NCI-H524 (cell line): ENCODE measurements around the gene NGEF.

Source experiments
- DNase-seq, 2 experiments: peaks; one replicate each; lab custom pipeline; 2025; lab: John Stamatoyannopoulos, UW

The NGEF gene

DNA sequence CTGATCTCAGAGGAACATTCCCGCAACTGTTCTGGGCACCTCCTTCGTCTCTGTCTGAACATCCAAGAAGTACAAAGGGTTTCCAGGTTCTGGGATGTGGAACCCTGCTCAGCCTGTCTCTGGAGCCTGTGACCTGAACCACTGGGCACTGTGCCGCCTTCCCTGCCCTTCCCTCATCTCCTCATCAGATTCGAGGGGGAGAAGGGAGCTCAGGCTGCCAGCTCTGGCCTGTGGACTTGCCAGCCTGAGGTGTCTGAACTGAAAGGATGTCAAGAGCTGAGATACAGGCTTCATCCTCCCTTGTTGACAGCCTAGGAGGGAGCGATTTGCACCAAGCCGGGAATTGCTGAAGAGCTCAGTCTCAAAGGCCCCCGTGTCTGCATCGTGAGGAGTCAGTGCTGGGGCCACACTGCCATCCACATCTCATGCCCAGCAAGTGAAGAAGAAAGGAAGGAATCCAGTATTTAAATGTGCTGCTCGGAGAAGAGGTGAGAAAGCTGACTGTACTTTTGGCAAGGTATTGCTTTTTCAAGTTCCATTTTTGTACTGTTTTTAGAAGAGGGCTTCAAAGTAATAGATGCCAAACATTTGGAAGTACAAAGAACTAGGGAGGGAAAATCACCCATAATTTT lies 32.0 kb upstream of the NGEF start:
- DNase-seq: no peak

DNA sequence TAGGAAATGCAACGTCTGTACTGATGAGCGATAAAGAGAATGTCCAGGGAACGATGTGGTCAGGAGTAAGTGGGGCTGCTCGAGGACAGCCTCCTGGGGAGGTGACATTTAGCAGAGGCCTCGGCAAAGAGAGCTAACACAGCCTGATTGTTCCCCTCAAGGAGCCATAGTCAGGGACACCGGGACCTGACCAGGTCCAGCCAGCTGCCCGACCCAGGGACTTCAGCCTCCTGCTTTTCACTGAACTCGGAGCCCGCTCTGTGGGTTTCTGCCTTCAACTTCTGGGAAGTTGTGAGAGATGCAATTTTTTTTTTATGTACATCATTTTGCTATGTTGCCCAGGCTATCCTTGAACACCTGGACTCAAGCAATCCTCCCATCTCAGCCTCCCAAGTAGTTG lies 29.5 kb upstream of the NGEF start:
- DNase-seq: no peak

DNA sequence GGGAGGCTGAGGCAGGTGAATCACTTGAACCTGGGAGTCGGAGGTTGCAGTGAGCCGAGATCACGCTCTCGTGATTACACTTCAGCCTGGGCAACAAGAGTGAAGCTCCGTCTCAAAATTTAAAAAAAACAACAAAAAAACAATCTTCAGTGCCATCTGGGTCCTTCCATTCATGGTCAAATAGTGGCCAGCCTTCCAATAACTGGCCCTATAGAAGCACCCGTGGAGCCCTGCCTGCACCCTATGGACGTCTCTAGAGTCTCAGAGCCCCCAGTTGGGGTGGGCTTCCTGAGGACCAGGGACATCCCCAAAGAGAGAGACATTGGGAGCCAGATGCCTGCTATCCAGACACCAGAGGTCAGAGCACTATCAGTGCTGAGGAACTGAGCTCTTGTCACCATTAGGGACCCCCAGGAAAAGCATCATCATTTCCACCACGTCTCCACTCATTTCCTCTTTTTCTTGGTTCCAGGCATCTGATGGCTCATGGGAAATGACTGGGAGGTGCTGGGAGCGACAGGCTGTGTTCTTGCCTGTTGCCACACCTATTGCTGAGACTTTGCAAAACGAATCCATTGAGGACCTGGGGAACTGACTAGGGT lies 28.8 kb upstream of the NGEF start:
- DNase-seq: no peak

DNA sequence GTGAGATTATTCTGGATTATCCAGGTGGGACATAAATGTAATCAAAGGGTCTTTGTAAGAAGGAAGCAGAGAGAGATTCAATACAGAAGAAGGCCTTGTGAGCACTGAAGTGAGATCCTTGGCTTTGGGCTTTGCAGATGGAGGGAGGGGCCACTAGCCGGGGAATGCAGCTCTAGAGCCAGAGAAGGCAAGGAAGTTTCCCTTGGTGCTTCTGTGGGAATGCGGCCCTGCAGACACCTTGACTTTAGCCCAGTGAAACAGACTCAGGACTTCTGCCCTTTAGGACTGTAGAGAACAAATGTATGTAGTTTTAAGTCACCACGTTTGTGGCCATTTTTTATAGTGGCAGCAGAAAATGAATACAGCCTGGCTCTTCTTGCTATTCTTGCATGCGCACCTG lies 27.5 kb upstream of the NGEF start:
- no peak for DNase-seq

DNA sequence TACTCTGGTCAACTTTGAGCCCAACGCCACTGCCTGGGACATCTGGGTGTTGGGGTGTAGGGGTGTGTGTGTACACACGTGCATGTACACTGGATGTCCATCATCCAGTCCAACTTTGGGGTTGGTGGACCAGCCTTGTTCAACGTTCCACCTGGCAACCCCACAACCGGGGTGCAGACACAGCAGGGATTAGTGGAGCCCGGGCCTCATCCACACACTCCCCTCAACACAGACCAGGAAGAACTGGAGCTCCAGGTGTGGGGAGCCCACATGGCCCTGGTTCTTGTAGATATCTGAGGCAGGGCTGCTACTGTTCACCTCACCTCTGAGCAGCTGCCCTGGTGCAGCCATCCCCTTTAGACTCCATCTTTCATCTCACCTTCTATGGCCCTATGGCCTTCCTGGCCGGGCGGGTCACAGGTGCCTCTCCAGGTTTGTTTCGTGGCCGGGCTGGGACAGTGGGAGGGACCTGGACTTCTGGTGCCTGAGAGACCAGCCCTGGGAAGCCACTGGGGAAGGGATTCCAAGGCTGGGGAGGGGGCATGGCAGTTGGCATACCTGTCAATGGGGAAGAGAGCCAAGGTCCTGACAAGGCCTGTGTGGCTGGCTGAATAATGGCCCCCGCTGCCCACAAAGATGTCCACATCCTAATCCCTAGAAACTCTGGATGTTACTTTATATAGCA lies 26.9 kb upstream of the NGEF start:
- no peak for DNase-seq

DNA sequence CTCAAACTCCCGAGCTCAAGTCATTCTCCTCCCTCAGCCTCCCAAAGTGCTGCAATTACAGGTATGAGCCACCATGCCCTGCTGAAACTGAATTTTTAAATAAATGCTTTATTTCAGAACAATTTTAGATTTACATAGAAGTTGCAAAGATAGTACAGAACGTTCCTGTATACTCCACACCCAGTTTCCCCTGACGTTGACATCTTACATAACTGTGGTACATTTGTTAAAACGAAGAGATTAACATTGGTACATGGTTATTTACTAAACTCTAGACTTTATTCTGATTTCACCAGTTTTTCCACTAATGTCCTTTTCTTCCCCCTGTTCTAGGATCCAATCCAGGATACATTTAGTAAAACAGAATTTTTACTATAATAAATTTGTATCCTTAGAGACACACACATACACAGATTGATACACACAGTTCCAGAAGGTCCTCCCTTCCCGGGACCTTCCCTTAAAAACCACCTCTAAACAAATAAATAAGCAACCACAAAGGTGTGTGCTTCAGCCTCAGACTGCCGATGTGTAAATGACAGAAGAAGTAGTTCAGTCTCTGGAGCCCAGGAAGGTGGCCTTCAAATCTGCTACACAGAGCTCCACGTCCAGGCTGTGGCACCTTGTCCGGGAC lies 26.3 kb upstream of the NGEF start:
- DNase-seq: no peak

DNA sequence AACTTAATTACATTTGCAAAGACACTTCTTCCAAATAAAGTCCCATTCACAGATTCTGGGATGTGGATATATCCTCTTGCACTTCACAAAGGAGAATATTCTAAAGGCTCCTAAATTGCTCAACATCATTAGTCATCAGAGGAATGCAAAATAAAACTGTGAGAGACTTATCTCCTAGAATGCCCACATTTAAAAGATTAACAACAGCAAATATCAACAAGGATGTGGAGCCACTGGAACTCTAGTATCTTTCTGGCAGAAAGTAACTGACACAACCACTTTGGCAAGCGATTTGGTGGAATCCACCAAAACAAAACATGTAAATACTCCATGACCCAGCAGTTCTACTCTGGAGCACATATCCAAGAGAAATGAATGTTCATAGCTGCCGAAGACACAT lies 24.0 kb upstream of the NGEF start:
- DNase-seq: no peak

DNA sequence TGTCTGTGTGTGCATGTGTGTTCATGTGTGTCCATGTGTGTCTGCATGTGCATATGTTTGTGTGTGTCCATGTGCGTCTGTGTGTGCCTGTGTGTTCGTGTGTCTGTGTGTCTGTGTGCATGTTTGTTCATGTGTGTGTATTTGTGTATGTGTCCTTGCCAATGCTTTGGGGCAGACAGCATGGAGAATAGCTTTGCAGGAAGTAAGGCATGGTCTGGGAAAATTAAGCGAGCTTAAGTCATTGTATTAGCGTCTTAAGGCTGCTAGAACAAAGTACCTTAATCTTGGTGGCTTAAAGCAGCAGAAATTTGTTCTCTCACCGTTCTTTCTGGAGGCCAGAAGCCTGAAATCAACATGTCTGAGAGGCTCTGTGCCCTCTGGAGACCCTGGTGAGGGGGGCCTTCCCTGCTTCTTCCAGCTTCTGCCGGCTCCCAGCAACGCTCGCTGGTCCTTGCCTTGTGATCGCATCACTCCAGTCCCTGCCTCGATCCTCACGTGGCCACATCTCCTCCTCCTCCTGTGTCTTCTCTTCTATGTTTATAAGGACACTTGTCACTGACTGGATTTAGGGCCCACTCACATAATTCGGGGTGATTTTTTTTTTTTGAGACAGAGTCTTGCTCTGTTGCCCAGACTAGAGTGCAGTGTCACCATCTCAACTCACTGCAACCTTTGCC lies 23.2 kb upstream of the NGEF start:
- DNase-seq: no peak

DNA sequence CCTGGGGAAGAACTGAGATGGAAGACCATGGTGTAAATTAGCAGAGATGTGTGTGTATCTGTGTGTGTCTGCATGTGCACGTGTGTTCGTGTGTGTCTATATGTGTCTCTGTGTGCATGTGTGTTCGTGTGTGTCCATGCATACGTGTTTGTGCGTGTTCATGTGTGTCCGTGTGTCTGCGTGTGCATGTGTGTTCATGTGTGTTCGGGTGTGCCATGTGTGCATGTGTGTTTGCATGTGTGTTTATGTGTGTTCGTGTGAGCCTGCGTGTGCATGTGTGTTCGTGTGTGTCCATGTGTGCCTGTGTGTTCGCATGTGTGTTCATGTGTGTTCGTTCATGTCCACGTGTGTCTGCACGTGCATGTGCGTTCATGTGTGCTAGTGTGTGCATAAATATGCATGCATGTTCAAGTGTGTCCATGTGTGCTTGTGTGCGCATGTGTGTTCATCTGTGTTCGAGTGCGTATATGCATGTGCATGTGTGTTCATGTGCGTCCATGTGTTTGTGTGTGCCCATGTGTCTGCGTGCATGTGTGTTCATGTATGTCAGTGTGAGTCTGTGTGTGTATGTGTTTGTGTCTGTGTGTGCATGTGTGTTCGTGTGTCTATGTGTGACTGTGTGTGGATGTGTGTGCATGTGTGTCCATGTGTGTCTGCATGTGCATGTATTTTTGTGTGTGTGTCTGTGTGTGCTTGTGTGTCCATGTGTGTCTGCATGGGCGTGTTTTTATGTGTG lies 22.5 kb upstream of the NGEF start:
- no peak for DNase-seq

DNA sequence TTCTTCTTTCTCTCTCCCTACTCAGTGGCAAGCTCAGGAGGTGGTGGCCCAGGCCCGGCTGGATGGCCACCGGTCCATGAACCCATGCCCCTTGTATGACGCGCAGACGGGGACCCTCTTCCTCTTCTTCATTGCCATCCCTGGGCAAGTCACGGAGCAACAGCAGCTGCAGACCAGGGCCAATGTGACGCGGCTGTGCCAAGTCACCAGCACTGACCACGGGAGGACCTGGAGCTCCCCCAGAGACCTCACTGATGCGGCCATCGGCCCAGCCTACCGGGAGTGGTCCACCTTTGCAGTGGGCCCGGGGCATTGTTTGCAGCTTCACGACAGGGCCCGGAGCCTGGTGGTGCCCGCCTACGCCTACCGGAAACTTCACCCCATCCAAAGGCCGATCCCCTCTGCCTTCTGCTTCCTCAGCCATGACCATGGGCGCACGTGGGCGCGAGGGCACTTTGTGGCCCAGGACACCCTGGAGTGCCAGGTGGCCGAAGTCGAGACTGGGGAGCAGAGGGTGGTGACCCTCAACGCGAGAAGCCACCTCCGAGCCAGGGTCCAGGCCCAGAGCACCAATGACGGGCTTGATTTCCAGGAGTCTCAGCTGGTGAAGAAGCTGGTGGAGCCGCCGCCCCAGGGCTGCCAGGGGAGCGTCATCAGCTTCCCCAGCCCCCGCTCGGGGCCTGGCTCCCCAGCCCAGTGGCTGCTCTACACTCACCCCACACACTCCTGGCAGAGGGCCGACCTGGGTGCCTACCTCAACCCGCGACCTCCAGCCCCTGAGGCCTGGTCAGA lies 21.2 kb upstream of the NGEF start:
- no peak for DNase-seq

DNA sequence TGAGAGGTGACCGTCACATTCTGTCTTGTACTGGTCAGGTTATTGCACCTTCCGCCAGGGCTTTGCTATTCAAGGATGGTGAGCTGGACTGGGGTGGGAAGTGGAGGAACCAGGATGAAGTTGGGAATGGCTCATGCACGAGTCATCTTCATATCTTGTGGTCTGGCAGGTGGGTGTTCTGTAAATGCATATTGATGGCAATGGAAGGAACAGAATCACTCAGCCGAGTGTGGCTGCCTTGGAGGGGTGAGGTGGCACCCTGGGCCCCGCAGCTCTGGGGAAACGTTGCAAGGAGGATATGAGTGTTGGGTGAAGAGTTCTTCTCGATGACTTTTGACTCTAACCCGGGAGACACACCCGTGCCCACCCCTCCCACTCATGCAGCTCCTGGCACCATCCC lies 20.6 kb upstream of the NGEF start:
- no peak for DNase-seq

DNA sequence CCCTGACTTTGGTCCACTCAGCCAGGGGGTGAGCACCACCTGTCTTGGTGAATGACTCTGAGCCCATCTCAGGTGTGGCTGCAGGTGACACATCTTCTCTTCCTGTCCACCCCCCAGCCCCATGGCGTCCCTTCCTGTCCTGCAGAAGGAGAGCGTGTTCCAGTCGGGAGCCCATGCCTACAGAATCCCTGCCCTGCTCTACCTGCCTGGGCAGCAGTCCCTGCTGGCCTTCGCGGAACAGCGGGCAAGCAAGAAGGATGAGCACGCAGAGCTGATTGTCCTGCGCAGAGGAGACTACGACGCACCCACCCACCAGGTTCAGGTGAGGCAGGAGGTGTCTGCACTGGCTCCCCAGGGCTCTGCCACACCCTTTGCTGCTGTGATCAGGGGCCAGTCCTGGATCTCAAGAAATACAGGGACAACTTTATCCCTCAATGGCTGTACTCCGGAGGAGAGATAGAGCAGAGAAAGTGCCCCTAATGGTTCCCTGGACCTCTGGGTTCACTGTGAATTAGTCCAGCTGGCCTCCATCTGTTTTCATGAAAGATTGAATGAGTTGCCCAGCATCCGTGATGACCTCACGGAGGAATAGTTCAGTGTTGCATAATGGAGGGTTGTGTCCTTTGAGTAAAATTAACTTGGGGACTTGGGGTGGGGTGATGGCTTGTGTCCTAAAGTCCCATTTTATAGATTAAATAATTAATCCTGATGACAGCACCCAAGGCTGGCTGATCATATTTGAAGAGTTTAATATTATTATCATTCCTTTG lies 19.7 kb upstream of the NGEF start, which contains the start of gene NEU2:
NEU2 (plus strand) TSS at position 122 of the 770 bp plus-strand sequence; CDS start at position 122, 0 bp downstream.
- no peak for DNase-seq

DNA sequence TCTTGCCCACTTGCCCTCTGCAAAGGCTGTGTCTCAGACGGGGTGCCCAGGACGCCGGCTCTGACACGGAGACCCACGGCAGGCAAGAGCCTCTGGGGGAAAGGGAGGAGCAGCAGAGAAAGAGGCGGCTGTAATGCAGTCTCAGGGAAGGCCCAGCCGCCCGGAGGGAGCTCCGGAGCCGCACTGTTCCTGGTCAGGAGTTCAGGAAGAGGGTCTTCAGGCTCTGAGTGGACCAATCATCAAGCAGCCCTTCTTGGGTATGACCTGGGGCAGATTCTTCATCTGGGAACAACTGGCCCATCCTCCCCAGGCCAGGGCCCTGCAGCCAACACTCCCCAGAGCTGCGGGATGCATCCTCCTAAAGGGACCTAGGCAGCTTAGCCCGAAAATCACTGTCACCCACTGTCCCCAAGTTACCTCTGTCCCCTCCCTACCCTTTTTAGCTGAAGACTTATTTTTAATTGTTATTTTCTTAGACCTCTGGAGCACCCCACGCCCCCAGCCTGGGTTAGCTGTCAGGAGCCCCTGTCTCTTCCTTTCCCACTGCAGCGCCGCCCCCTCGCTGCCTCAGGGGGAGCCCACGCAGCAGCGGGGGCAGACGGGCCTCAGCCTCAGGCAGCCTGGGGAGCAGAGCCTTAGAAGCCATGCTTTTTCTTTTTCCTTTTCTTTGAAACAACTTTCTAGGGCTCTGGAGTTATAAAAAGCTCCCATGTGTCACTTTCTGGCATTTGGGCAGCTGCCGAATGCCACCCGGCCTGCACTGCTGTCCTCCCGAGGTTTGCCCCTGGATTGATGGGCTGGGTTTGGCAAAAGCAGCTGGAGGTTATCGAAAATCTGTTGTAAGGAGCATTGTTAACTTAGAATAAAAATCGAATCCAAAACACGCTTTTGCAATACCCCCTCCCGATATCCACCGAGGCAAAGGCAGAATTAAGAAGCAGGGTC lies 18.8 kb upstream of the NGEF start:
- no peak for DNase-seq

DNA sequence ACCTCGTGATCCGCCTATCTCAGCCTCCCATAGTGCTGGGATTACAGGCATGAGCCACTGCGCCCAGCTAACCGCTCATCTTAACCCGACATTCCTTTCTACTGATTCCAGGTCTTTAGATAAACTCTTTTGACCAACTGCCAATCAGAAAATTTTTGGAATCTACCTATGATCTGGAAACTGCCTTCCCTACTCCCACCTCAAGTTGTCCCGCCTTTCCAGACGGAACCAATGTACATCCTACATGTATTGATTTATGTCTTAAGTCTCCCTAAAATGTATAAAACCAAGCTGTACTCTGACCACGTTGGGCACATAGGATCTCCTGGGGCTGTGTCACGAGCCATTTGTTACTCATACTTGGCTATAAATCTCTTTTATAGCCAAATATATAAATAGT lies 16.3 kb upstream of the NGEF start:
- DNase-seq: no peak

DNA sequence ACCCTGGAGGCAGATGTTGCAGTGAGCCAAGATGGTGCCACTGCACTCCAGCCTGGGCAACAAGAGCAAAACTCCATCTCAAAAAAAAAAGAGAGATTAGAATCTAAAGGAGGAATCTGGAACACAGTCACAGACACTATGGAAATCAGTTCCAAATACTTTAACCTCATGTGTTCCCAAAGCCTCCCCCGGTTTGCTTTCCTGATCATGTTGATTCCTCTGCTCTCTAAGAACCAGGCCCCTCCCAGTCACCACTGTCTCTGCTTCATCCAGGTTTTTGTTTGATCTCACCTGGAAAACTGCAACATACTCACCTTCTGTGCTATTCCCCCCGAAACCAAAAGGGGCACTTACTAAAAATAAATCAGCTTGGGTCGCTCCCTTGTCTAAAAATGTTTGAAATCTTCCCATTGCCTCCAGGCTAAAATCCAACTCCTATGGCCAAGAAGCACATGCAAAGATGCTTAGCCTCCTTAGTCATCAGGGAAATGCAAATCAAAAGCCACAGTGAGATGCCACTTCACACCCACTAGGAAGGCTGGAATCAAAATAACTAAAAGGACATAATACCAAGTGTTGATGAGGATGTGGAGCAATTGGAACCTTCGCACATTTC lies 13.2 kb upstream of the NGEF start:
- DNase-seq: no peak

DNA sequence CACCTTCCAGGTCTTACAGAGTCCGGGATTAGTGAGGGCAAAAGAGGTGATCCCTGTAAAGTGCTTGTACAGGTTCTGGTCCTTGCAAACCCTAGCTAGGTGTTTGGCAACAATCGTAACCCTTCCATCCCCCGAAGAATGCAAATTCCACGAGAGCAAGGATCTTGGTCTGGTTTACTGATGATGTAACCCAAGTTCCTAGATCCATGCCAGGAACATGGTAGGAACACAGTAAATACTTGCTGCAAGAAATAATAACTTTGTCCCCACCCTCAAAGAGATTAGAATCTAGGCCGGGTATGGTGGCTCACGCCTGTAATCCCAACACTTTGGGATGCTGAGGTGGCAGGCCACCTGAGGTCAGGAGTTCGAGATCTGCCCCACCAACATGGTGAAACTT lies 12.7 kb upstream of the NGEF start:
- no peak for DNase-seq

DNA sequence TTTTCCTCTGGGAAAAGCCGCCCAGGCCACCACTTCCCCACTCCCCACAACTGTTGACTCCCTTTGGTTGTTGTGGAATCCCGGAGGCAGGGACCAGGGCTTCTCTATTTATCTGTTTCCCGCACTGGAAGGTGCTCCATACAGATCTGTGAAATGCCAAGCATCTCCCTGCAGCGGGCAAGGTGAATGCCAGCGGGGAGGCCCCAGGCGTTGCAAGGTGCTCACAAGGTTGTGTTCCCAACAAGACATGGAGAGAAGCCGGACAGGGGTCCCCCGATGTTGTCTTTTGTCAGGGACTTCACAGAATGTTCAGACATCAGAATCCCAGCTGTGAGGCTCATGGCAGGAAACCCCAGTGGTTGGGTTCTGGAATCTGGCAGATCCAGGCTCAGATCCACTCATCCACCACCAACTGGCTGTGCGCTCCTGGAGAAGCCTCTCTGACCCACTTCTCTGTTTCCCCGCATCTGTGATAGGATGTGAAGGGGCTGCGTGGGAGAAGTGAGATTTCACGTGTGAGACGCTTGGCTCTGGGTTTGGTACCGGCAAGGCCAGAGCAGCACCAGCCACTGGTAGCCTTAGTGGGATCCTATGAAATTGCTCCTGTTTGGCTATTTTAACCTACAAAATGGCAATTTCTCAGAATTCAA lies 10.8 kb upstream of the NGEF start:
- no peak for DNase-seq
